Measurements from ENCODE around the gene GARIN1A. TPM values are rescaled to one million over a fixed set of nuclear protein-coding genes. Genes with fewer than 3 reads are reported as not detected.
"Not testable (repeated sequence)": the region's sequence is repeated elsewhere in the genome, so short reads cannot be mapped to it uniquely, and the experiment has no call there.

GARIN1A gene
- total RNA-seq, 6 experiments from 2014 or later = 0.40 to 1.6 (median 1.2) TPM

GRCh38 chr7:128672927-128673517, 930 bp downstream of the GARIN1A start:
- peak overlapping the region; percentile 4; the same call in 1 of the 2 replicates for H3K27ac Mint-ChIP-seq

GRCh38 chr7:128673571-128673970, 1.5 kb downstream of the GARIN1A start:
- TF ChIP-seq, protein P1, sequence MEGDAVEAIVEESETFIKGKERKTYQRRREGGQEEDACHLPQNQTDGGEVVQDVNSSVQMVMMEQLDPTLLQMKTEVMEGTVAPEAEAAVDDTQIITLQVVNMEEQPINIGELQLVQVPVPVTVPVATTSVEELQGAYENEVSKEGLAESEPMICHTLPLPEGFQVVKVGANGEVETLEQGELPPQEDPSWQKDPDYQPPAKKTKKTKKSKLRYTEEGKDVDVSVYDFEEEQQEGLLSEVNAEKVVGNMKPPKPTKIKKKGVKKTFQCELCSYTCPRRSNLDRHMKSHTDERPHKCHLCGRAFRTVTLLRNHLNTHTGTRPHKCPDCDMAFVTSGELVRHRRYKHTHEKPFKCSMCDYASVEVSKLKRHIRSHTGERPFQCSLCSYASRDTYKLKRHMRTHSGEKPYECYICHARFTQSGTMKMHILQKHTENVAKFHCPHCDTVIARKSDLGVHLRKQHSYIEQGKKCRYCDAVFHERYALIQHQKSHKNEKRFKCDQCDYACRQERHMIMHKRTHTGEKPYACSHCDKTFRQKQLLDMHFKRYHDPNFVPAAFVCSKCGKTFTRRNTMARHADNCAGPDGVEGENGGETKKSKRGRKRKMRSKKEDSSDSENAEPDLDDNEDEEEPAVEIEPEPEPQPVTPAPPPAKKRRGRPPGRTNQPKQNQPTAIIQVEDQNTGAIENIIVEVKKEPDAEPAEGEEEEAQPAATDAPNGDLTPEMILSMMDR (IDR thresholded peaks at IDR 0.05) = no peak
- Mint-ChIP-seq H3K36me3 (ENCODE audit: low read depth) (peaks cover 4% of the 10 kb centered on the region; the same call in 1 of the 2 replicates), H3K27ac (peak overlapping the region; percentile 4; the same call in 1 of the 2 replicates), H3K9me3 (no peaks in the 10 kb centered on the region), H3K4me3 (no peak overlapping the region), H3K27me3 (ENCODE audit: insufficient read depth) (peaks cover 4% of the 10 kb centered on the region; the same call in 1 of the 2 replicates), H3K4me1 (ENCODE audit: low read depth) (no peaks in the 10 kb centered on the region; the same call in 1 of the 2 replicates)
- no peak for DNase-seq

More at GRCh38 chr7:128672927-128673517, 930 bp downstream of the GARIN1A start:
- Mint-ChIP-seq H3K27me3 (ENCODE audit: insufficient read depth) (peaks cover 4% of the 10 kb centered on the region; the same call in 1 of the 2 replicates), H3K4me3 (no peak overlapping the region), H3K4me1 (ENCODE audit: low read depth) (no peaks in the 10 kb centered on the region; the same call in 1 of the 2 replicates), H3K36me3 (ENCODE audit: low read depth) (peaks cover 4% of the 10 kb centered on the region; the same call in 1 of the 2 replicates), H3K9me3 (no peaks in the 10 kb centered on the region)
- TF ChIP-seq, protein P1 (IDR thresholded peaks at IDR 0.05) = peak; percentile 43; the same call in 1 of the 2 replicates
- DNase-seq = no peak

DNA sequence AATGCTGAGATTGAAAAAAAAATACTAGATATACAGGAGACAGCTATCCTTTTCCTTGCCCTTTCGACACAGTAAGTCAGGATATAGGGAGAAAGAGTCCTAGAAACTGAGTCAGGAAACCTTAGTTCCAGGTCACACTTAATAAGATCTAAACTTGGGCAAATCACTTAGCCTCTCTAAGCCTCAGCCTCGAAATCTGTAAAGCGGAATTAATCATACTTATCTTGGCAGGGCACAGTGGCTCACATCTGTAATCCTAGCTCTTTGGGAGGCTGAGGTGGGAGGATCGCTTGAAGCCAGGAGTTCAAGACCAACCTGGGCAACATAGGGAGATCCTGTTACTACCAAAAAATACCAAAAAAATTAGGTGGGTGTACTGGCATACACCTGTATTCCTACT, 4.6 kb downstream of the GARIN1A start:
- Mint-ChIP-seq H3K4me1 (ENCODE audit: low read depth) (no peaks in the 10 kb centered on the region; the same call in 1 of the 2 replicates), H3K4me3 (no peak overlapping the region), H3K36me3 (ENCODE audit: low read depth) (no peaks in the 10 kb centered on the region; the same call in 1 of the 2 replicates), H3K27me3 (ENCODE audit: insufficient read depth) (peaks cover 4% of the 10 kb centered on the region; the same call in 1 of the 2 replicates), H3K27ac (no peak overlapping the region), H3K9me3 (no peaks in the 10 kb centered on the region)
- TF ChIP-seq, protein P1 (IDR thresholded peaks at IDR 0.05) = no peak
- no peak for DNase-seq

DNA sequence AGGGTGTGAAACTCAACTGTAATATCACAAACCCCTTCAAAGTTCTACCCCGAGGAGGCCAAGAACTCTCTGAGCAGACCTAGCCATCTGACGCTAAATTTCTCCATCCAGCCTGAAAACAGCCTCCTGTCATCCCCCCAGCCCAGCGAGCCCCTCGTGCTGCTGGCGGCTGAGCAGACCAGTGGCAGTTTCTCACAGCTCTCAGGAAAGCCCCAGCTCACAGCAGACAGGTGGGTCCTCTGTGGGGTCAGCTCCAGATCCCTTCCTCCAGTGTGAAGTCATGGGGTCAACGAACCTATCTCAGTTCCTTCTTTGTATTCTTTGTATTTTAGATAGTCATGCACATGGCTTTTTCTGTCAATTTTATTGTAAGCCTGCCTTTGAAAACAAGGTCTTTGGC, 7.8 kb downstream of the GARIN1A start:
- H3K36me3 Mint-ChIP-seq (ENCODE audit: low read depth) = peaks cover 7% of the 10 kb centered on the region; the same call in 1 of the 2 replicates
- H3K9me3 Mint-ChIP-seq = no peaks in the 10 kb centered on the region
- H3K4me3 Mint-ChIP-seq = no peak overlapping the region
- no peaks in the 10 kb centered on the region for H3K27me3 Mint-ChIP-seq (ENCODE audit: insufficient read depth)
- H3K27ac Mint-ChIP-seq = no peak overlapping the region
- no peak for DNase-seq
- TF ChIP-seq, protein P1 (IDR thresholded peaks at IDR 0.05) = no peak
- no peaks in the 10 kb centered on the region for H3K4me1 Mint-ChIP-seq (ENCODE audit: low read depth)

GRCh38 chr7:128681794-128682537, 9.9 kb downstream of the GARIN1A start:
- TF ChIP-seq, protein P1 (IDR thresholded peaks at IDR 0.05) = no peak
- Mint-ChIP-seq H3K27ac (no peak overlapping the region), H3K36me3 (ENCODE audit: low read depth) (peaks cover 22% of the 10 kb centered on the region), H3K27me3 (ENCODE audit: insufficient read depth) (no peaks in the 10 kb centered on the region), H3K4me3 (no peak overlapping the region), H3K9me3 (no peaks in the 10 kb centered on the region), H3K4me1 (ENCODE audit: low read depth) (no peaks in the 10 kb centered on the region)
- DNase-seq = no peak

GRCh38 chr7:128683270-128683669, 11.2 kb downstream of the GARIN1A start:
- not testable (repeated sequence) for H3K9me3 Mint-ChIP-seq; H3K4me3 Mint-ChIP-seq; DNase-seq; H3K27ac Mint-ChIP-seq; H3K27me3 Mint-ChIP-seq (ENCODE audit: insufficient read depth); H3K4me1 Mint-ChIP-seq (ENCODE audit: low read depth)
- H3K36me3 Mint-ChIP-seq (ENCODE audit: low read depth) = peaks cover 36% of the 10 kb centered on the region

- H3K27ac Mint-ChIP-seq; DNase-seq; H3K4me3 Mint-ChIP-seq; H3K4me1 Mint-ChIP-seq (ENCODE audit: low read depth); H3K9me3 Mint-ChIP-seq; H3K27me3 Mint-ChIP-seq (ENCODE audit: insufficient read depth): not testable (repeated sequence)
- peaks cover 37% of the 10 kb centered on the region for H3K36me3 Mint-ChIP-seq (ENCODE audit: low read depth)
Measured at GRCh38 chr7:128683738-128684137, 11.6 kb downstream of the GARIN1A start.

Measured in HFFc6 (cell line).